ENCODE data around the gene ASIC4. TPM values are rescaled to one million over a fixed set of nuclear protein-coding genes. Genes with fewer than 3 reads are reported as not detected.

ASIC4 gene
- total RNA-seq, 1 experiment from 2014 or later = 0.17 TPM

- no peak for TF ChIP-seq CTCF (IDR thresholded peaks at IDR 0.05; ENCODE audit: unreplicated experiment)
- intact Hi-C loops (cut with micrococcal nuclease; ENCODE audit: unreplicated experiment) = no loop called here
- Mint-ChIP-seq H3K36me3 (ENCODE audit: insufficient read depth, unreplicated experiment) (no peaks in the 10 kb centered on the region), H3K4me3 (ENCODE audit: low read depth, unreplicated experiment) (no peak overlapping the region), H3K9me3 (ENCODE audit: low read depth, unreplicated experiment) (no peaks in the 10 kb centered on the region), H3K27ac (ENCODE audit: unreplicated experiment) (no peak overlapping the region), H3K4me1 (ENCODE audit: low read depth, unreplicated experiment) (peaks cover 13% of the 10 kb centered on the region), H3K27me3 (ENCODE audit: unreplicated experiment) (no peaks in the 10 kb centered on the region)
- no peak for DNase-seq
- CTCF ChIA-PET = interaction anchor here (0.7 to 1.5 kb wide), 4 partner anchors 8 to 66 kb away, joined by 3 read pairs; no protein-coding TSS in a partner anchor
- BruUV-seq (replicated peaks) = no TSS peak
Observed at GRCh38 chr2:219468410-219469185, 45.7 kb upstream of the ASIC4 start.

- no peak for DNase-seq
- H3K27ac Mint-ChIP-seq (ENCODE audit: unreplicated experiment) = no peak overlapping the region
- no peaks in the 10 kb centered on the region for H3K36me3 Mint-ChIP-seq (ENCODE audit: insufficient read depth, unreplicated experiment)
- no peaks in the 10 kb centered on the region for H3K9me3 Mint-ChIP-seq (ENCODE audit: low read depth, unreplicated experiment)
- H3K27me3 Mint-ChIP-seq (ENCODE audit: unreplicated experiment) = no peaks in the 10 kb centered on the region
- H3K4me3 Mint-ChIP-seq (ENCODE audit: low read depth, unreplicated experiment) = no peak overlapping the region
- CTCF ChIA-PET = interaction anchor here (0.7 to 1.2 kb wide), 2 partner anchors 8 to 26 kb away, joined by 3 read pairs; no protein-coding TSS in a partner anchor
- TF ChIP-seq CTCF (IDR thresholded peaks at IDR 0.05; ENCODE audit: unreplicated experiment) = no peak
- peaks cover 13% of the 10 kb centered on the region for H3K4me1 Mint-ChIP-seq (ENCODE audit: low read depth, unreplicated experiment)
- BruUV-seq (replicated peaks) = no TSS peak
- intact Hi-C loops (cut with micrococcal nuclease; ENCODE audit: unreplicated experiment) = no loop called here
Observed at GRCh38 chr2:219469186-219469724, 45.0 kb upstream of the ASIC4 start.

GRCh38 chr2:219470429-219470828, 43.9 kb upstream of the ASIC4 start:
- no peak for TF ChIP-seq CTCF (IDR thresholded peaks at IDR 0.05; ENCODE audit: unreplicated experiment)
- CTCF ChIA-PET = interaction anchor here (1.4 kb wide), 1 partner anchor 59 kb away, joined by 5 read pairs; no protein-coding TSS in a partner anchor
- H3K27ac Mint-ChIP-seq (ENCODE audit: unreplicated experiment) = no peak overlapping the region

GRCh38 chr2:219471476-219472371, 42.6 kb upstream of the ASIC4 start:
- Mint-ChIP-seq H3K27me3 (ENCODE audit: unreplicated experiment) (no peaks in the 10 kb centered on the region), H3K27ac (ENCODE audit: unreplicated experiment) (no peak overlapping the region), H3K9me3 (ENCODE audit: low read depth, unreplicated experiment) (no peaks in the 10 kb centered on the region), H3K36me3 (ENCODE audit: insufficient read depth, unreplicated experiment) (no peaks in the 10 kb centered on the region), H3K4me3 (ENCODE audit: low read depth, unreplicated experiment) (no peak overlapping the region), H3K4me1 (ENCODE audit: low read depth, unreplicated experiment) (peaks cover 21% of the 10 kb centered on the region)
- CTCF ChIA-PET = no interaction called here
- no peak for TF ChIP-seq CTCF (IDR thresholded peaks at IDR 0.05; ENCODE audit: unreplicated experiment)
- intact Hi-C loops (cut with micrococcal nuclease; ENCODE audit: unreplicated experiment) = no loop called here
- BruUV-seq (replicated peaks) = no TSS peak
- no peak for DNase-seq

More at GRCh38 chr2:219470429-219470828, 43.9 kb upstream of the ASIC4 start:
- Mint-ChIP-seq H3K4me3 (ENCODE audit: low read depth, unreplicated experiment) (no peak overlapping the region), H3K4me1 (ENCODE audit: low read depth, unreplicated experiment) (peaks cover 13% of the 10 kb centered on the region), H3K36me3 (ENCODE audit: insufficient read depth, unreplicated experiment) (no peaks in the 10 kb centered on the region), H3K27me3 (ENCODE audit: unreplicated experiment) (no peaks in the 10 kb centered on the region), H3K9me3 (ENCODE audit: low read depth, unreplicated experiment) (no peaks in the 10 kb centered on the region)
- intact Hi-C loops (cut with micrococcal nuclease; ENCODE audit: unreplicated experiment) = no loop called here
- no peak for DNase-seq
- BruUV-seq (replicated peaks) = no TSS peak
